GM21825 (cell line): ENCODE results near the gene UBASH3B.
"Not testable (repeated sequence)": the region's sequence is repeated elsewhere in the genome, so short reads cannot be mapped to it uniquely, and the experiment has no call there.

Experiments used
- ATAC-seq: cut with Tn5 transposase; IDR thresholded peaks from one replicate; pipeline ENCODE4 v1.9.1; 2021; ENCODE audit warnings: mild to moderate bottlenecking, moderate library complexity; ENCODE audit not compliant: unreplicated experiment

The UBASH3B gene

DNA sequence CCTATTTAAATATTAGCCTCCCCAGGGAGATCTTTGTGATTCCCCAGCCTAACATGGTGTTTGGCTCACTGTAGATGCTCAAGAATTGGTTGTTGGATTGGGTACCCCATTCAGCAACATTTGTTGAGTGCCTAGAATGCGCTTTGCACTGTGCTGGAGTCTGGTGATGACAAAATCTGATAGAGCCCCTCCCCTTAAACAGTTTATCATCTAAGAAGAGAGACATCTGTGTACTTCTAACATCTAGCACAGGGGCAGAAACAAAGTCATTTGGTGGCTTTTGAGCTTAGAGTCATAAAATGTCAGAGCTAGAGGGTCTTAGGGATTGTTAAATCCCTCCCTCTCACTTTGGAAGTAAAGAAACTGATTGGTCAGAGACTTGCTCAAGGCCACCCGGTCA lies 73.0 kb downstream of the UBASH3B start:
- ATAC-seq, result no peak

GRCh38 chr11:122729139-122729538 lies 73.6 kb downstream of the UBASH3B start:
- no peak for ATAC-seq

DNA sequence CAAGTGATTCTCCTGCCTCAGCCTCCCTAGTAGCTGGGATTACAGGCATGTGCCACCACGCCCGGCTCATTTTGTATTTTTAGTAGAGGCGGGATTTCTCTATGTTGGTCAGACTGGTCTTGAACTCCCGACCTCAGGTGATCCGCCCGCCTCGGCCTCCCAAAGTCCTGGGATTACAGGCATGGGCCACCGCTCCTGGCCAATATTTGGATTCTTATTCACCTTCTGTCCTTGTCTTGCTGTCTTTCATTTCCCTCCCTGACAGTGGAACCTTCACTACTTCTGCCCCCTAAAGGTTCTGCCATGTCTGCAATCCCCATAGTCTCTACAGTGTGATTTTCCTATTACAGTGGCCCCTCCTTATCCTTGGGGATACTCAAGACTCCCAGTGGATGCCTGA lies 75.2 kb downstream of the UBASH3B start:
- not testable (repeated sequence) for ATAC-seq

GRCh38 chr11:122731500-122731913 lies 76.0 kb downstream of the UBASH3B start:
- ATAC-seq, result no peak

DNA sequence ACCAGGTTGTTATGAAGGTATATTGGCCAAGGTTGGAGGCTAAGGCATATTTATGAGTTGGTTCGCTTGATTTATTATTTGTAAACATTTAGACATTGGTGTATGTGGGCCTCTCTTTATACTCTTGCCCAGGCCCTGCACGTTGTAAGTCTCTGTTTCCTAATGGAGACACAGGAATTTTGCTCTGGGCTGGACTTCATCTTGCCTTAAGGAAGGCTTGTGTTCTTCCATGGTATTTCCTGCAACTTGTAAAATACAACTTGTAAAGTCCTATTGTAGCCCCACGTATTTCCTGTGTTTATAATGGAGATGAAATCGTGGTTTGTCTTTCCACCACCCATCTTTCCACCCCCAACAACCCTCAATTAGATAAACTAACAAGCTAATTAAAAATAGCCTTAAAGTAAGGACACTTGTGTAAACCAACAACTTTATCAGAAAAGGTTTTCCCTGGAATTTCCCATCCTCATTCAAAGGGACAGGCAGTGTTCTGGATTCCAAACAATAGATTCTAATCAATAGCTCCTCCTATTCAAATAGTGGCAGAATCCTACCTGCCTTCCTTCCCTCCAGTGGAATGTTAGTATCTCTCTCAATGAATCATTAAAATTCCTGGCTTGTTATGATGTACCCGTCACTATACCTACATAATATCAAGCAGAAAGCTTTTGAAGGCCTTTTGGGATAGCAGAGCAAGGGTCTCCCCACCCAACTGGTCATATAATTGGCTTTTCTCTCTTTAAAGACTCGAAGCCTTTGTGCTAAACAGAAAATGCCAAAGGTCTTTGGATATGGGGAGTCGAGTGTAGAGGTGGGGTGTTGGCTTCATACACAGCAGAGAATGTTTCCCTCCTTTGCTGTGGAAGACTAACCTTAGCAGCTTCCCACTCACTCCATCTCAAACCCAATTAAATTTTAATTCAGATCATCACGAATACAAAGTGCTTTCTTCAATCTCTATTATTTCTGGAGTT lies 77.1 kb downstream of the UBASH3B start:
- ATAC-seq, result no peak

GRCh38 chr11:122733318-122733717 lies 77.8 kb downstream of the UBASH3B start:
- no peak for ATAC-seq

DNA sequence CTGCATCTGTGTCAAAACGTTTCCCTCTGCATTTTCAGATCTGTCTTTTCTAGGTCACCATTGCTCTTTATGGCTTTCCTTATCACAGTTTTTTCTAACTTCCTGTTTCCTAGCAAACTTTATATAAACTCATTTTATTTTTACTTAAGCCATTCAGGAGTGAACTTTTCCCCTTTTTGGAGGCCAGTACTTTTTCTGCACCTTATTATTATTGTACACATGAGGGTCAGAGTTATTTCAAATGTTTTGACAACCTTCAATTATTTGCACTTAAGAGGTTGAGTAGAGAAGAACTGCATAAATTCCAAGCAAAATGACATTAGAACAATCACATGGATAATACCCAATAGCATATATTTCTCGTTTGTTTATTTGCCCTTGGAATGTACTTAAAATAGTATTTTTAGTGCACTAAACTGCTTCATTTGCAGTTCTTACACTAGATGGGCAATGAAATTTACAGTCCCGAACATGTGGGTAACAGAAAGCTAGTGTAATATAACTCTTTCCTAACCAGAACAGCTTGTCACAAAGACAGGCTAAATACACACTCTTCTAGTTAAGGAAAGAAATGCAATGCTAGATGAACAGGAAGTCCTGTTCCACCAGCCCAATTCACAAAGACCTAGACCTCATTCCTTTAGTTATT lies 79.5 kb downstream of the UBASH3B start:
- ATAC-seq, result no peak

- ATAC-seq, result no peak
Measured at GRCh38 chr11:122737951-122738693, 82.6 kb downstream of the UBASH3B start.

DNA sequence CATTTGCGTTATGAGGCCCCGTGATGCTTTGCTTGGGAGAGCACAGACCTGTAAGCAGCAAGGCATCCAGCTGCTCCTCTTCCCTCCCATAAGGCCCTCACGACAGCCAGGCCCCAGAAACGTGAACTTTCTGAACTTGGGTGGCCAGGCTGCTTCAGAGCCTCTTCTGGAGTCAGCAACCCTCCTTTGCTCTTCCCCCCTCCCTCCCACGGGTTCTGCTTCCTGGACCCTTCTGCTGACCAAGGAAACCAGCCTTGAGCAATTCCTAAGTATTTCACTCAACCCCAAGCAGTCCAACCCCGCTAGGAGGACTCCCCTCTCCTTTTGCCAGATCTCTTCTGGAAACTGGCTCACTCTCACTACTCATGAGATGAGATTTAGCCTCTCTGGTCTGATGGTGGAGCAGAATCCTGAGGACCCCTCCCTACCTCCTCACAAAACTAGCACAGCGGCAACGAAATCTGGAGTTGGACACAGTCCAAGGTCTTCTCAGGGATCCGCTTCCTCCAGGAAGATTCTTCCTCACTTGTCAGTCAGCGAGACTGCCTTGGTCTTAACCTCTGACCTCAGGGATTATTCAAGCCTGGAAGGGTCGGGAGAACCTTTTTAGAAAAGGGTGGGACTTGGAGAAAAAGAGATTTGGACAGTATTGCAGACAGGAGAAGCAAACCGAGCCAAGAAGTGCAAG lies 86.2 kb downstream of the UBASH3B start:
- ATAC-seq, result no peak

DNA sequence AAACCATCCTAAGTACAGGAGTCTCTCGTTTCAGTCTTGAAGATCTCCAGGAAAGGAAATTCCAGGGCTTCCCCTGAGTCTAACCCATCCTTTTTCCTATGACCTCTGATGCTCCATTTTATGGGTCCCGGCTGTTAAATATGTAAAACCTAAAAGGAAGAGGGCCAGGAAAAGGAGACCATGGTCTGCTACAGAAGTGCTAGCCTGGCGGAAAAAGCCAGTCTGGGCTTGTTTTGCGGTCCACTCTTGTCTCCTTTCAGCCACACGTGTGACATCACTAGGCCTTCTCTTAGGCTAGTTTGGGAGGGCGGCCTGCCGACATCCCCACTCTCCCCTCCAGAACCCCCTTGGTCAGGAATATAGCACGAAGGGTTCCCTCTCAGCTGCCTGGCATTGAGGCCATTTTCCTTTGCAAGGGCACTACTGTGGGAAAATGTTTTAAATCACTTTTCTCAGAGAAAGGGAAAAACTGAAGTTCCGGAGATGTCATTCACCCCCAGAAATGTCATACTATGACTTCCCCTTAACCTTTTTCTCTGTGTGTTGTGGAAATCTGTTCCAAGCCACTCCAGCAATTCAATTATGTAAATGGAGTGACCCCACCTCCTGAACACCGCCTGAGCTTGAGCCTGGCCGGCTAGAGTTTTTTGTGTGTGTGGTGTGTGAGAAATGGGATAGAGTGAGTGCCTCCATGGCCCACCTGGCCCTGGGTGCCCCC lies 86.9 kb downstream of the UBASH3B start:
- ATAC-seq, result no peak

DNA sequence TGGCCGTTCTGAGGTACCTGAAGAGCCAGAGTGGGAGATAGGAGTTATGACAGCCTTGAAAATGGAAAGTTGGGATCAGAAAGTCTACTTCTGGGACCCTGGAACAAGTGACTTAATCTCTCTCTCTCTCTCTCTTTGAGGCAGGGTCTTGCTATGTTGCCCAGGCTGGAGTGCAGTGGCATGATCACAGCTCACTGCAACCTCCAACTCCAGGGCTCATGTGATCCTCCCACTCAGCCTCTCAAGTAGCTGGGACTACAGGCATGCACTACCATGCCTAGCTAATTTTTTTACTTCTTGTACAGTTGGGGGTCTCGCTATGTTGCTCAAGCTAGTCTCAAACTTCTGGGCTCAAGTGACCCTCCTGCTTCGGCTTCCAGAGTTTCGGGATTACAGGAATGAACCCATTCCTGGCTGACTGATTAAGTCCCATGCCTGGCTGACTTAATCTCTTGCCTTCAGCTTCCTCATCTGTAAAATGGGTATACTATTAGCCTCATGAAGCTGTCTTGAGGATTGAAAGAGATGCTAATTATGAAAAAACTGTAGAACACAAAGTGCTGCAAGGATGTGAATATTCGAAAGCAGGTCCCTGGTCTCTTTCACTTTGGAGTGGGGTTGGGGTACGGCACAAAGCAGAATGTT lies 87.7 kb downstream of the UBASH3B start:
- ATAC-seq, result no peak

DNA sequence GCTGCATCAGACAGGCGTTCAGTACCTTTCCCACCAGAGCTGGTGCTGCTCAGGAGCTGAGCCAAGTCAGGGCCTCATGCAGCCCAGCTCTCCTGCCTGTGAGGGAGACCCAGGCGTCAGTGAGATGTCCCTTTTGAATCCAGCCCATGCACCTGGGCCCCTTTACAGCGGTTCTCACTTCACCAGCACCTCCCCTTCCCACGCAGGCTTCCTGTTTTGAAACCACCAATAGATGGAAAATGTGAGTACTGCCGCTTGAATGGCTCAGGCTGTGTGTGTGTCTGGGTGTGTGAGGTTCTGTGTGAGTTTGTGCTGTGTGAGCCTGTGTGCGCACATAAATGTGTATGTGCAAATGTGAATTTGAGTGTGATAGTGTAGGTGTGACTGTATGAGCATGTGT lies 88.4 kb downstream of the UBASH3B start:
- ATAC-seq, result peak; percentile 50

DNA sequence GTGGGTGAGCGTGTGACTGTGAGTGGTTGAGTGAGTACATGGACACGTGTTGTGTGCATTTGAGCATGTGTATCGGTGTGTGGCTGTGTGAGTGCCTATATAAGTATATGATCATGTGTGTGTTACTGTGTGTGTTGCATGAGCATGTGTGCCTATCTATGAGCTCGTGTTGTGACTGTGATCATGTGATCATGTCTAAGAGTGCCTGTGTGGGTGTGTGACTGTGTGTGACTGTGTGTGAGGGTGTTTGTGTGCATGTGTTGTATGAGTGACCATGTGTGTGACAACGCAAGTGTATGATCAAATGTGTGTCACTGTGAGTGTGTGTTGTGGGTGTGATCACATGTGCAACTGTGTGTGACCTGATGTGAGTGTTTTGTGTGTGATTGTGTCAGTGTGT lies 88.8 kb downstream of the UBASH3B start:
- ATAC-seq, result no peak

- no peak for ATAC-seq
Measured at GRCh38 chr11:122745111-122745510, 89.6 kb downstream of the UBASH3B start.

DNA sequence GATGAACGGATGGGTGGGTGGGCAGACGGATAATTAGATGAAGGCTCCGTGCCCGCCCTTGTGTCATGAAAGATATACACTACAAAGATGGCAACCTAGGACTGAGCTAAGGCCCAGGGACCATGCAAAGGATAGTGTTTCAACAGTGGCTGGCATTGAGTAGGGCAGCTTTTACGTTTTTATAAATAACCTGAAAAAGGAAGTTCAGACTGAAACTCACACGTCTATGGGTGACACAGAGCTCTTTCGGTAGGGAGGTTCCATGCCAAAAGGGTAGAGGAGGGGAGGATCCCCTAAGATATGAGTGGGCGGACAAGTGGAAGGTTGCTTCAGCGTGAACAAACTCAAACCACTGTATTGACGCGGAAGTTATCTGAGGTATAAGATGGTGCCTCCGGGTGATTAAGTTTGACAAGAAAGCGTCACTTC lies 90.5 kb downstream of the UBASH3B start:
- ATAC-seq, result peak; percentile 77

DNA sequence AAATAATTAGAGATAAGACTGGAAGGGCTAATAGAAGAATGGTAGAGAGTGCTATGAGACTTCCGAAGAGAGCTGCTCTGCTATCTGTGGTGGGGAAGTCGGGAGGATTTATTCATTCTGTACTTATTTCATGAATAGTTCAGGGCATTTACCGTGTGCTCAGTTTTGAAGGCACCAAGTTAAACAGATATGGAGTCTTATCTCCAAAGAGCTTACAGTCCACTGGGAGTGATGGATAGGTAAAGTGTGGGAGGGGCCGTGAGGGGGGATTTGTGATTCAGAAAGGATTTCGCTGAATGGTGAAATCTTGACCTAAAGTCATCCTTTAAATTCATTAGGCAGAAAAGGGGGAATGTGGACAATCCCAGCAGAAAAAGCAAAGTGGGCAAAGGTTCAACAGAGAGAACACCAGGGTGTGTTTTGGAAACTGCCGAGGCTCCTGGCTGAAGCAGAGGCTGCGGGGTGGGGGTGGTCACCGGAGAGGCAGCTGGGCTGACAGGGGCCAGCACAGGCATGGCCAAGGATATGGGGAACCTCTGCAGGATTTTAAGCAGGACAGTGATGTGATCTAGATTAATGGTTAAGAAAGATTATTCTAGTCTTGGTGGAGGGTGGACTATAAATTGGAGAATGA lies 91.2 kb downstream of the UBASH3B start:
- no peak for ATAC-seq

DNA sequence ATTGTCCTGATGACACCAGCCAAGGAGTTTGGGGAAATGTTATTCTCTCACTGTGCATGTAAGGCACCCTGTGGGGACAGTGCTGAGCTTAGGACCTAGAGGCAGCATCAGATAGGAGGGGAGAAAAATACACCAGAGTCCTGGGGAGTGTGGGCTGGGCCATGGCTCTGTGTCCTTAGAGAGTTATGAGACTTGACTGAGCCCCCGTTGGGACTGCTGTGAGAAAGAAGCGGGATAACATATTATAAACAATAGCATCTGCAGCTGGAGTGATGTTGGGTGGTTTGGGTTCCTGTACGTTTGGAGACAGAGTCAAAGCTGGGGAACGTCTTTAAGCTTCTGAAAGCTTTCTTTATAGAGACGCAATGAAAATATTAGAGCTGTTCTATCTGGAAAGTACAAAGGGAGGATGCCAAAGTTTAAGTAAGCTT lies 91.8 kb downstream of the UBASH3B start:
- no peak for ATAC-seq

- peak; percentile 84 for ATAC-seq
Measured at GRCh38 chr11:122749005-122749687, 93.6 kb downstream of the UBASH3B start.

- no peak for ATAC-seq
Measured at GRCh38 chr11:122750049-122750448, 94.5 kb downstream of the UBASH3B start.
